ENCODE measurements around the gene ARRDC3.

ARRDC3 gene

DNA sequence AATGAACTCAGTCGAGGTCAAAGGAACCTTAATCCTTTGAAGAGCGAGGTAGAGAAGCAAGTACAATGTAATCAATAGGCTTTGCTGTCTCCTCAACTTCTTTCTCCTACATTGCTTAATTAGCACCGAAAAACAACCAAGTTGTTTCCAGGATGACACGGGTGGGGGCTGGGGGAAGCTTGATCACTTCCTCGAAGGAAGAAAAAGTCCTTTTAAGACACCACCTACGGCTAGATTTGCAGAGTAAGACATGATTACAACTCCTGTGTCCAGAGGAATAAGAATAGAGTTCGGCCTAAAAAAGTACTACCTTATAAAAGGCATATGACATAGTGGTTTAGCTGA lies 811 bp upstream of the ARRDC3 start:
- DNase-seq, result peak; percentile 9

DNA sequence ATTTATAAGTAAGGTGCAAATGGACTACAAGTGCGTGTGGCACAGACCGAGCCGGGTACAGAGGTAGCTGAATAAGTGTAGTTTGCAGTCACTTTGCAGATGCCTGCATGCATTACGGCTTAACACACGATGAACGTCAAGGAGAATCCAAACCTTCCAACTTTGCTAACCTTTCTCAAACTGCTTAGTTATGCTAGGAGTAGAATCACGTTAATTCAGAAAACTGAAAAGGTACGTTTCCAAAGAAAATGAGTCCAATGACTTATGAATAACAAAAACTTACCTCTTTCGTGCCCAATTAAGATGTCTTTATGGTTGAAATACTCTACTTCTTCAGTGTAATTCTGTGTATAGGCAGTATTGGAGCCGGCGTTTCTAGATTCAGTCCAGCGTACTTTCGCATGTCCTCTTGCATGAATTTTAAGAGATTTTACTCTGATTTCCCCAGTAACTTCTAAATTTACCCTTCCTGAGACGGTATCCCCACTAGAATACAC lies 539 bp downstream of the ARRDC3 start:
- DNase-seq, result peak; percentile 36

DNA sequence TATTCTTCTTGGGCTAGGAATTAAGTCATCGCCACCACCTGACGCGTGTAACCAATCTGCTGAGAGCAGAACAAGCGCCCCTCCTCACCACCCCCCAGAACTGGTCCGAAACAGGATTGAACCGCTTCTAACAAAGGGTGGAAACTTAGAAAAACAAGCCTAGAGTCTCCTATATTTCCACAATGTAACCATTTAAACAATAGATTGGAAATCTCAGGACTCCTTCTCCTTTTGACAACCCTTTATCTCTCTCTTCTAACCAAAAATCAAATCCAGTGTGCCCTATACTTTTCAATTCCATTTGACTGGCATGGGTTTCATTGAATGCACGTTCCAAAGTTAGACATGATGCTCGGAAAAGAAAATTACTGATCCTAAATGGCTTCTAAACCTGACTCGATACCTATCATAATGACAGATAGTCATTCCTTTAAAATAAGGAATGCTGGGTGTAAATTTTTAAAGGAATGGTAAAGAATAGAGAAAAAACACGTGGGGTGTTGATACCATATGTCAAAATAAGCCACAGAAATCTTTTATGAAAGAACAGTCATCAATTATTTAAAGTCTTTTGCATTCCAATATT lies 1.2 kb downstream of the ARRDC3 start:
- peak; percentile 77 for DNase-seq

DNA sequence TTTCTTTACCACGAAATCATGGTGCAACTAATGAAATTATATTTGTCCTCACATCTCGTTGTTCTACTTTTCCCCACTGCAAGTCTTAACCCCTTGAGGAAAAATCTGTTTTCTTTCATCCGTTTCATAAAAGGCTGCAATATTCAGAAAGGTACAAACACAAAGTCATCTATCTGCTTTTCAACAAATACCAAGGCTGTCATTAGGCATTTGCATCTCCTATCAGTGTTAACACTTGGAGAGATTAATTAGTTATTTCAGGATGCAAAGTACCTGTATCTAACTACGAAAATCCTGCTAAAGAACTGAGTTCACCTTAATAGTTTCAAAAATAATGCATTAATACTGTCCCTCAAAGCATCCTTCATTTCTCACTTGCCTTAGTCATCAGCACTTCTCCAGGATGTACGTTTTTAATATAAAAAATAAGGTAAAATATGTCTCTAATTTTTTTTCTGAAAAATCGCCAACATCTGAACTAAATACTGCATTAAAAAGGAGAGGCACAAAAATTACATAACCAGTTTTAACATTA lies 1.8 kb downstream of the ARRDC3 start:
- DNase-seq, result no peak

DNA sequence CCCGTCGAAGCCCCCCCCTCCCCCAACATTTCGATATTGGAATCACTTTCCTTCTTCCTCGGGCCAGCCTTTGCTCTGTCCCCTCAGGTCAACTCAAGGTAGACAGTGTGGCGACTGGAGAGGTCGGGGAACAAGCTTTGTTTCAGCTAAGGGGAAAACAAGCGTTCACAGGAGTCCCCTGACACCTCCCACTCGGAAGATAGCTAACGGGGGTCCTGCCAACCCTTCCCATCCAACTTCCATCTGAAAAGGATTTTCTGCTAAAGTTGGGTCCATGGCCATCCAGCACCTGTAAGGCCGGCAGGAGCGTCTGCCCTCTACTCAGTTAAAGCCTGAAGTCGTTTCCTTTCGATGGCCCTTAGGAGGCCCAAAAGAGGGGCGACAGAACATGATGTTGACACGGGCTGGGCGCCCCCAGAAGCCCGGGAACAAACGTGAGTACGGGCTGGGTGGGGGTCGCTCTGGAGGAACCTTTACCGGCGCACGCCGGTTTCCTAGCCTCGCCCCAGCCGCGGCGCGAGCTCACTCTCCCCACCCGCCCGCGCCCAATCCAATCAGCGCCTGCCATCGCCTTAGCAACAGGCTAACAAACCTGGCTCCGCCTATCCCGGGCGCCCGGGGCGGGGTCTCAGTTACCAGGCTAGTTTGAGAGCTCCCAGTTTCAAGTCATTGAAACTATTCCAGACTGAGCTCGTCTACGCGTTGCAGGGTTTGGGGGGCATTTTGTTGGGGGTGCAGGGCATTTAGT lies 2.5 kb downstream of the ARRDC3 start:
- DNase-seq, result peak; percentile 99

DNA sequence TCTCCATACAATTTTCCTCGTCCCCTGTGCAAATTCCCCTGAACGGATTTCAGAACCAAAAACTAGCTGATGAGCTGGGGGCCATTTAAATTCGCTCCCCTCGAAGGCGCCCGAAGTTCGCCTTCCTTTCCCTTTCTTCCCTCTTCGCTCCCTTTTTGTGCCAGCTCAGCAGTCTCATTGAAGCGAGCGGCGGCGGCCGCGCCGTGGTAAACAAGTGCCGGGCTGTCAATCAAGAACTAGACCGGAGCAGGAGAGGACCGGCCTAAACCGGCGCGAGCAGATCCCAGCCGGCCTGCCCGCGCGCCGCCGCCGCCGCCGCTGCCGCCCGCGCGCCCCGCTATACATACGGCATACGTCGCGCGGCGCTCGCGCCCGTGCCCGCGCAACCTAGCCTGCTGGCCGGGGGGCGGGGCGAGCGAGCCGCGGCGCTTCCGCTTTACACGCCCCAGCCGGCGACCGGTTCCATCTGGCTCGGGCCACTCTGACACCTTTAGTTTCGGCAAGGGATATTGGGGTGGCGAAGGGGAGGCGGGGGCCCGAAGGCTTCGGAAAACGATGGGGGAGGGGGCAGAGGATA lies 3.1 kb downstream of the ARRDC3 start:
- DNase-seq, result peak; percentile 95

DNA sequence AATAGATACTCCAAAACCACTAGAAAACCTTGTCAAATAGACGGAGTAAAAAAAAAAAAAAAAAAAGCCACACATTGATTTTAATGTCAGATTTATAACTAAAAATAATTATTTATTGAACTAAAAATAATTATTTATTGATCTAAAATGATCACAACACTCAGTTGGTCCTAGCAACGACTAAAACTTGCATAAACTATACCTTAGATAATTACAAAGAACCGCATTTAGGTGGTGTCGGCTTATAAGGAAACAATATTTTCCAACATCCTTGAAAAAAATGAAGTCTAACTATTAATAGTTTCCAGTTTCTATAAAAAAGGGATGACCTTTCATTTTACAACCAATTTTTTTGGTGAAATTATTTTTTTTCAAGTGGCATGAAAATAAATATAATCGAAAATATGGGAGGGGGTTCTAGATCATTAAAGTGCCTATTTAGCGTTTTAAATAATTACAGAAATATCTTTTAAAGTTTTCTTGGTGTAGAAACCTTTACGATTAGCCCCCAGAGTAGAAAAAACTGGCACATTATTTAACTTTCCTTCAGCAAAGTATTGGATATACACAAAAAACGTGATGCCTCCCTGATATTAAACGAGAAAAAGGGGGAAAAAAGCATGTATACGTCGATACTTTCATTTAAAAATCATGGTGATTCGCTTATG lies 3.7 kb downstream of the ARRDC3 start:
- no peak for DNase-seq

DNA sequence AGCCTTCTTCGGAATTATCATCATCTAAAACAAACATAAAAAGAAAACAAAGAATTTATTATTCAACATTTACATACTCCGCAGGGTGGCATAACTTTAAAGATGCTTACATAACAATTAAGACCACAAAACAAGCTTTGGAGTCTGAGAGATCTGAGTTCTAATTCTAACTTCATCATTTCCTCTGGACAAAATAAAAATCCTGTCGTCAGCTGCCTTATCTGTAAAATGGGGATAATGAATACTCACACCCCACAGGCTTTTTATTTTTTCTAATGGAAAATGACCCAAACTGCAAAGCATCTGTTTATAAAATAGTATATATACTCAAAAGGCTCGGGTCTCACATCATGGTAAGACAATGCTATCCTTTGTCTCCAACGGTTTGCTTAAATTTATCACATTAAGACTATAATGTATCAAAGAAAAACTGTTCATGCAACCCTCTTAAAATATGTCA lies 4.3 kb downstream of the ARRDC3 start:
- DNase-seq, result no peak

DNA sequence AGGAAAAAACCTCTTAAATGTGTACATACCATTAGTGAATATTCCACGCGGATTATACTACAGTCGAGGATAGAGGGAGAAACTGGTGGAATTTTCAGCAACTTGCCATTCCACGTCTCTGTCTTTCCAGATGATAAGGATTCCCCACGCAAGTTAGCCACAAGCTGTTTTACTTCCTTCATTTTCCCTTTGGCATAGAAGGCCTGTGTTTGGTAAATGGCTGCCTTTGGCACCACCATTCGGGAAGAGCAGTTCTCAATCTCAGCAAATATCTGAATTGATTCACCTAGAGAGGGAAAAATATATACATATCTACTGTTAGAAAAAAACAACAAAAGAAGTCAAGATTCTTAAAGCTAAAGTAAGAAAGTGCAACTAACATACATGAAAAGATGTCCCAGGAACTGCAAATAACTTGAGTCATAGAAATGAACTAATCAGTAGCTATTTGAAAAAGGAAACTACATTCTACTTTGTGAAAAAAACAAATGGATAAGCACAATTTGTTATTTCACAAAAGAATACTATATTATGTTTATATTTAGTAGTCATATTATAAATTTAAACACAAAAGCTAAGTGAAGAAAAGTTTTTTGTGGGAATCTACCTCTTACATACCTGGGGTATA lies 8.1 kb downstream of the ARRDC3 start:
- no peak for DNase-seq

DNA sequence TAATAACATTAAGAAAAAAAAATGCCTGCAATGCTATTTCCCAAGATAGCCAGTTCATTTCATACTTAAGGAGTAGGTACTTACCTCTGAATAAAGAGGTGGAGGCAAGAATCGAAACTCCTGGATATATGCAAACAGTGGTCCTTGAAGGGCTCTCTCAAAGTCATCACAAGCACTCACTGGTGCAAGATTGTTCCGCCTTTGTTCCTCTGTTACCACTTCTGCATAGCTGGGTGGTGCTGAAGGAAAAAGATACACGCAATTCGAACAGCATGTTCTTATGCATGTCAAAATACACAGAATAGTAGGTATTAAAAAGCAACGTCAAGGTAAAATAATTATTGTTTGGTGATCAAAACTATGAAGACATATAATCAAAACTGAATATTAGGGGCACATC lies 9.5 kb downstream of the ARRDC3 start:
- DNase-seq, result no peak

DNA sequence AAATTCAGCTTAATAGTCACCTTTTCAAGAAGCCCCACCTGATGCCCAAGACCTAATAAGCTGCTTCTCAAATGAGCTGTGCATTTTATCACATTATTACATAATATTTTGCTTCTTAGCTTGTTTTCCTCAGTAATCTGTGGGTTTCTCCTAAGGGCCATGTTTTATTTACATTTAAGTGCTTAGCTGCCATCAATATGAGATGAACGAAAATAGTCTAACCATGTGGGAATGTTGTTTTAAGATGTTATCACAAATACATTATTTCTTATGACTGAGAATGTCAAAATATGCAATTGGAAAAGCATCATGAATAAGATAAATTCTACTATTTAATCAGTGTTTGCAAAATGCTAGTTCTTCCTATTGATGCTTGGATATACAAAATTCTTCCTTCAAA lies 10.1 kb downstream of the ARRDC3 start:
- DNase-seq, result no peak

DNA sequence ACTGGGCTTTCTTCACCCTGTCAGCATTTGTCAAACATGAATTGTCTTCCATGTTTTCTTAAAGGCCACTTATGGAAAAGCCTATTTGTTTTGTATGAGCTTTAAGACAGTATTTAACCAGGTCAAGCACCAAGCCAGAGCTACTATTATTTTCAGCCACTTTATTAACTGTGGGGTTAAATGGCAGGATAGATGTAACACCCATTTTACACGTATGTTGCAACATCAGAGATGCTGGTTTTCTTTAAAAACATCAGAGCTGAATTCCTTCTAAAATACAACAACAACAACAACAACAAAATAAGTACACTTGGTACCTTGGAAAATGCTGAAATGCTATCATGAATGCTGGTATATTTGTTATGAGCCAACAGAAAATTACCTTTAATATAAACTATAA lies 13.6 kb downstream of the ARRDC3 start:
- no peak for DNase-seq

DNA sequence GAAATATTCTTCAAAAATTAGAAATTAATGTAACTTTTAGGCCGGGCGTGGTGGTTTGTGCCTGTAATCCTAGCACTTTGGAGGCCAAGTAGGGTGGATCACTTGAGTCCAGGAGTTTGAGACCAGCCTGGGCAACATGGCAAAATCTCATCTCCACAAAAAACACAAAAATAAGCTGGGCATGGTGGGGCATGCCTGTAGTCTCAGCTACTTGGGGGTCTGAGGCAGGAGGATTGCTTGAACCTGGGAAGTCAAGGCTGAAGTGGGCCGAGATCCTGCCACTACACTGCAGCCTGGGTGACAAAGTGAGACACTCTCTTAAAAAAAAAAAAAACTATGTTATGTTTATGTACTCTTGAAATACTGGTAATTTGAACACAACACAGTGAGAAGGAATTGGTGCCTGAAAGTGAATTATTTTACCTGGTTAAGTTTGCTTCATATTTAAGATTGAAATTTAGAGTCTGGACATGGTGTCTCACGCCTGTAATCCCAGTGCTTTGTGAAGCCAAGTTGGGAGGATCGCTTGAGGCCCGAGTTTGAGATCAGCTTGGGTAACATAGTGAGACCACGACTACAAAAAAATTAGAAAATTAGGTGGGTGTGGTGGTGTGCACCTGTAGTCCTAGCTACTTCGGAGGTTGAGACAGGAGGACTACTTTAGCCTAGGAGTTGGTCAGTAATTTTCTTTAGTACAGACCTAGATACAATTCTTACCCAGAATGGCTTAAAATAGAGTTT lies 15.0 kb downstream of the ARRDC3 start:
- DNase-seq, result no peak

DNA sequence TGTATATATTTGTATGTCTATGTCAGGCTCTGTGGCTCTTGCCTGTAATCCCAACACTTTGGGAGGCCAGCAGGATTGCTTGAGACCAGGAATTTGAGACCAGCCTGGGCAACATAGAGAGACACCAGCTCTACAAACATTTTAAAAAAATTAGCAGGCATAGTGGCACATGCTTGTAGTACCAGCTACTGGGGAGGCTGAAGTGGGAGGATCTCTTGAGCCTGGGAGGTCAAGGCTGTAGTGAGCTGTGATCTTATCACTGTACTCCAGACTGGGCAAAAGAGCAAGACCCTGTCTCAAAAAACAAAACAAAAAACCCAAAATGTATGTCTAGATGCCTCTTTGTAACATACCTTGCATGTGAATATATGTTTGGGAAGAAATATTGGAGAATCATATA lies 15.8 kb downstream of the ARRDC3 start:
- DNase-seq, result no peak

DNA sequence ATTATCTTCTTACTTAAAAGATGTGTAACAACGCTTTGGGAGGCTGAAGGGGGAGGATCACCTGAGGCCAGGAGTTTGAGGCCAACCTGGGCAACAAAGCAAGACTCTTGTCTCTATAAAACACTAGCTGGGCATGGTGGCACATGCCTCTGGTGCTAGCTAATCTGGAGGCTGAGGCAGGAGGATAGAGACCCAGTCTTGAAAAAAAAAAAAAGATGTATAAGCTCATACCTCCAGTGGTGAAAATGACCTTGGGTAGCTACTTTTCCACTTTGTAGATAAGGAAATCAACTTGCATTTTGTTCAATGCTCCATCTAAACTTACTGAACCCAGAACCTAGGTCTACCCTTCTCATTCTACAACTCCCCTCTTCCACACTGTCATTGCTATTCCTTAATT lies 16.6 kb downstream of the ARRDC3 start:
- no peak for DNase-seq

DNA sequence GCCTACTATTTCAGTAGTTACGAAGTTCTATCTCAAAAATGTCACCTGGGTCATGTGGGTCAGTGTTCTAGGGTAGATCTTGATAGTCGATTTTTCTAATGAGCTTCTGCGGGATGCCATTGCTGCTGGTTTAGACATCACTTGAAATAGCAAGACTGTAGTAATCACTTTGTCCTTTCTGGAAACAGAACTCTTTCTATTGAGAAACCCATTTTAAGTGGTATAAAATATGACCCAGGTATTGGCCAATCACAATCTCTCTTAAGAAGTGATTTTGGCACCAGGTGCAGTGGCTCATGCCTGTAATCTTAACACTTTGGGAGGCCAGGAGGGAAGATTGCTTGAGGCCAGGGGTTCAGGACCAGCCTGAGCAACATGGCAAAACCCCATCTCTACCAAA lies 17.6 kb downstream of the ARRDC3 start:
- no peak for DNase-seq

DNA sequence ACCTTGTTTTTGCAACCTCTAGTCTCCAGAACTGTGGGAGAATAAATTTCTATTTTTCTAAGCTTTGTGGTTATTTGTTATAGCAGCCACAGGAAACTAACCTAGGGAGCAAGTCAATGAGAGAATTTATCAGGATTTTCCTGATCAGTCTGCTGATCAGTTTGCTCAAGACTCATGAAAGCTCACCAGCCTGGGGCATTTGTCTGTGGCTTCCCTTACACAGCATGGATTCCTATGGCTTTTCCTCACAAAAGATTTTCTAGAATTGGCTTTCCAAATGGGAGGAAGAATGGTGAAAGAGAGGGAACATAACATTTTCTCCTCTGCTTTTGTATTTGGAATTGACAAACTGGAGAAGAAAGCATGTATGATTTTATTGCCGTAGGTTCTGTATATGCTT lies 20.2 kb downstream of the ARRDC3 start:
- DNase-seq, result no peak

DNA sequence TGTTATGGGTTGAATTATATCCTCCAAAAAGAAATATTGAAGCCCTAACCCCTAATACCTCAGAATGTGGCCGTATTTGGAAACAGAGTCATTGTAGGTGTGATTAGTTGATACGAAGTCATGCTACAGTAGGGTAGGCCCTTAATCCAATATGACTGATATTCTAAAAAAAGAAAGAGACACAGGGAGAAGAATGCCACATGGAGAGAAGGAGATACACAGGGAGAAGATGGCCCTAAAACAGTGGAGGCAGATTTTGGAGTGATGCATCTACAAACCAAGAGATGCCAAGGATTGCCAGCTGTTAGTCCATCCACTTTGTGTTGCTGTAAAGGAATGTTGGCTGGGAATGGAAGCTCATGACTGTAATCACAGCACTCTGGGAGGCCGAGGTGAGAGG lies 21.3 kb downstream of the ARRDC3 start:
- DNase-seq, result no peak

DNA sequence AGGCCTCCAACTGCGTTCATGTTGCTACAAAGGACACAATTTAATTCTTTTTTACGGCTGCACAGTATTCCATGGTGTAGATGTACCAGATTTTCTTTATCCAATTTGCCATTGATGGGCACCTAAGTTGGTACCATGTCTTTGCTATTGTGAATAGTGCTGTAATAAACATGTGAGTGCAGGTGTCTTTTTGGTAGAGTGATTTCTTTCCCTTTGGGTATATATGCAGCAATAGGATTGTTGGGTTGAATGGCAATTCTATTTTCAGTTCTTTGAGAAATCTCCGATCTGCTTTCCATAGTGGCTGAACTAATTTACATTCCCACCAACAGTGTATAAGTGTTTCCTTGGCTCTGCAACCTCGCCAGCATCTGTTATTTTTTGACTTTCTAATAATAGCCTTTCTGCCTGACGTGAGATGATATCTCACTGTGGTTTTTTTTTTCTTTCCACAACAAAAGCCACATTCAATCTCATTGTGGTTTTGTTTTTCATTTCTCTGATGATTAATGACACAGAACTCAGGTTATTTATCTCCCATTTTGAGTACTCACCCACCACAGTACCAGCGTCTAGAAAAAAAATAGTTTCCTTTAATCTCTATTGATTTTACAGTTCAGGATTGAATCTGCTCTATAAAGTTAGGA lies 21.9 kb downstream of the ARRDC3 start:
- DNase-seq, result no peak

DNA sequence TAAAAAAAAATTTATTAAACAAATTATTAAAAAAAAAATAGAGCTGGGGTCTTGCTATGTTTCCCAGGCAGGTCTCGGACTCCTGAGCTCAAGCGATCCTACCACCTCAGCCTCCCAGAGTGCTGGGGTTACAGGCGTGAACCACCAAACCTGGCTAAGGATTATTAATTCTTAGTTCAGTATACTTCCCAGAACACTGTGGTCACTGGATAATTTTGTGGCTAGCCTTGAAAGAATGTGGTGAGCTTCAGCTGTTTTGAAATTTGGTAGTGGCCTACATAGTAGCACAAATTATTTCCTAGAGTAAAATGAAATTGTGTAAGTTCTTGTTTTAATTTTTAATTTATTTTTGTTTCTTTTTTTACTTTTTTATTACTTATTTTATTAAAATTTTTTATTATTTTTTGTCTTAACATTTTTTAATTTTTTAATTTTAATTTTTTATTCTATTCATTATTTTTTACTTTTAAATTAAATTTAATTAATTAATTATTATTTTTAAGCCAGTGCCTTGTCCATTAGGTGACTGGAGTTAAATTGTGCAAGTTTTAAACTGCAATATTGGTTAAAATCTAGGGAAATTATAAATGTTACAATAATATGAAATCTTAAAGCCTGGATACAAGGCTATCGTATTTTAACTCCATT lies 23.0 kb downstream of the ARRDC3 start:
- DNase-seq, result no peak

DNA sequence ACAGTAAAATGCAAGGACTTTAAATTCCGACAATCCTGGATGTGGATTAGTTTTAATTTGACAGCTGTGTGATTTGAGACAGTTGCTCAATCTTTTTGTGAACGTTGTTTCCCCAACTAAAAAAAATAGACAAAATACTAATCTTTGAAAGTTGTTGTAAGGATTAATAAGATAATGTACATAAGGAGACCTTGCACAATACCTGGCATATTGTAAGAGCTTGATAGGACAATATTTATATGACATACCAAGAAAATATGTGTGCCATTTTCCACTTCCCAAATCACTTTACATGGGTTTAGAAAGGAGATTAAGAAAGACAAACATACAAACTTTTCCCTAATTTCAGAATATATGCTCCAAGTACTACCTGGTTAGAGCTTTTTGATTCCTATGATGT lies 25.3 kb downstream of the ARRDC3 start:
- DNase-seq, result no peak

Measured in stimulated activated CD4-positive, alpha-beta T cell treated with anti-CD3 and anti-CD28 coated beads, Interleukin-15, amount 100 ng/mL, for 24 hours (primary cell).